Kidney epithelial cell (primary cell): ENCODE results near the gene CORO2A. TPM values are rescaled to one million over a fixed set of nuclear protein-coding genes. Genes with fewer than 3 reads are reported as not detected.

Experiments
- DNase-seq: peaks from one replicate; pipeline ENCODE4 v3.0.0-alpha.2; 2010; ENCODE audit warnings: low read depth
- H3K27me3 ChIP-seq: 2 replicates; pipeline ENCODE4 v1.6.0; 2011; ENCODE audit warnings: low read length; ENCODE audit not compliant: control insufficient read depth, insufficient read depth
- H3K36me3 ChIP-seq: 2 replicates; pipeline ENCODE4 v1.5.1; 2011; ENCODE audit warnings: low read length; ENCODE audit not compliant: control insufficient read depth, insufficient read depth
- H3K4me3 ChIP-seq: 2 replicates; pipeline ENCODE4 v1.5.1; 2011; ENCODE audit warnings: low read depth, mild to moderate bottlenecking, control low read depth, low read length
- CTCF ChIP-seq: IDR thresholded peaks from 2 replicates; pipeline ENCODE4 v1.5.1; 2011; ENCODE audit warnings: mild to moderate bottlenecking, moderate library complexity, low read length, control low read depth, inconsistent platforms; ENCODE audit not compliant: insufficient read depth, poor library complexity, severe bottlenecking
- total RNA-seq: library from RNA; depleted of rRNA; stranded (reverse); fragments of >200 nt; gene quantifications from 2 replicates; pipeline ENCODE4 v1.2.3, GENCODE V29; 2015

CORO2A gene
- total RNA-seq, 1 donor from 2014 or later, result 7.8 TPM

- DNase-seq, result no peak
- Histone ChIP-seq H3K36me3 (no peaks in the 10 kb centered on the region), H3K27me3 (no peaks in the 10 kb centered on the region), H3K4me3 (no peak overlapping the region)
- no peak for TF ChIP-seq CTCF
These were observed 93.1 kb downstream of the CORO2A start for GRCh38 chr9:98099346-98099745.

GRCh38 chr9:98097836-98098235 lies 94.6 kb downstream of the CORO2A start:
- H3K36me3 ChIP-seq, result no peaks in the 10 kb centered on the region

GRCh38 chr9:98096091-98096490 lies 96.3 kb downstream of the CORO2A start:
- no peaks in the 10 kb centered on the region for H3K27me3 ChIP-seq
- no peak for DNase-seq
- TF ChIP-seq CTCF, result no peak
- no peak overlapping the region for H3K4me3 ChIP-seq
- no peaks in the 10 kb centered on the region for H3K36me3 ChIP-seq

More at GRCh38 chr9:98097836-98098235, 94.6 kb downstream of the CORO2A start:
- no peak for TF ChIP-seq CTCF
- no peak for DNase-seq
- no peak overlapping the region for H3K4me3 ChIP-seq
- H3K27me3 ChIP-seq, result no peaks in the 10 kb centered on the region

- no peak for DNase-seq
- no peaks in the 10 kb centered on the region for H3K27me3 ChIP-seq
- no peak for TF ChIP-seq CTCF
- H3K4me3 ChIP-seq, result no peak overlapping the region
- H3K36me3 ChIP-seq, result no peaks in the 10 kb centered on the region
These were observed 97.0 kb downstream of the CORO2A start for GRCh38 chr9:98095401-98095800.

GRCh38 chr9:98094851-98095250 lies 97.6 kb downstream of the CORO2A start:
- no peak for DNase-seq
- Histone ChIP-seq H3K4me3 (no peak overlapping the region), H3K36me3 (no peaks in the 10 kb centered on the region), H3K27me3 (no peaks in the 10 kb centered on the region)
- no peak for TF ChIP-seq CTCF

- DNase-seq, result no peak
- Histone ChIP-seq H3K27me3 (no peaks in the 10 kb centered on the region), H3K36me3 (no peaks in the 10 kb centered on the region), H3K4me3 (no peak overlapping the region)
- TF ChIP-seq CTCF, result no peak
These were observed 98.1 kb downstream of the CORO2A start for GRCh38 chr9:98094316-98094715.
